RWPE2 (cell line): ENCODE results near the gene AKAP9.

Experiments
- ATAC-seq: fragments of 200-7000 bp; cut with Tn5 transposase; 3 replicates; pipeline ENCODE4 v1.9.1; 2021; ENCODE audit warnings: low read depth
- DNase-seq: peaks from one replicate; pipeline ENCODE4 v3.0.0-alpha.2; 2020; ENCODE audit warnings: low spot score
- H3K27ac ChIP-seq: fragments of 450-650 bp; 2 replicates; pipeline ENCODE4 v1.5.1; 2017; ENCODE audit warnings: mild to moderate bottlenecking; ENCODE audit not compliant: poor library complexity, severe bottlenecking
- H3K27me3 ChIP-seq: fragments of 250-450 bp; sonication (Bioruptor Pico); 2 replicates; pipeline ENCODE4 v1.5.1; 2021; ENCODE audit warnings: mild to moderate bottlenecking, moderate library complexity; ENCODE audit not compliant: insufficient read depth, poor library complexity, severe bottlenecking
- H3K36me3 ChIP-seq: fragments of 250-450 bp; sonication (Bioruptor Pico); 2 replicates; pipeline ENCODE4 v1.5.1; 2020; ENCODE audit warnings: low read depth, mild to moderate bottlenecking, moderate library complexity
- H3K4me1 ChIP-seq: fragments of 250-450 bp; sonication (Bioruptor Pico); 2 replicates; pipeline ENCODE4 v1.5.1; 2021; ENCODE audit warnings: mild to moderate bottlenecking, moderate library complexity; ENCODE audit not compliant: insufficient read depth, poor library complexity, severe bottlenecking
- H3K4me3 ChIP-seq: fragments of 250-450 bp; sonication (Bioruptor Pico); 2 replicates; pipeline ENCODE4 v1.5.1; 2021; ENCODE audit warnings: mild to moderate bottlenecking, moderate library complexity; ENCODE audit not compliant: severe bottlenecking
- H3K9me3 ChIP-seq: fragments of 250-450 bp; sonication (Bioruptor Pico); 2 replicates; pipeline ENCODE4 v1.5.1; 2021; ENCODE audit warnings: mild to moderate bottlenecking, moderate library complexity; ENCODE audit not compliant: severe bottlenecking
- TF ChIP-seq, protein P1 (sequence below): fragments of 450-650 bp; IDR thresholded peaks from one replicate; pipeline ENCODE4 v1.5.1; 2017; ENCODE audit warnings: mild to moderate bottlenecking, moderate library complexity; ENCODE audit not compliant: poor library complexity, severe bottlenecking

AKAP9 gene

DNA sequence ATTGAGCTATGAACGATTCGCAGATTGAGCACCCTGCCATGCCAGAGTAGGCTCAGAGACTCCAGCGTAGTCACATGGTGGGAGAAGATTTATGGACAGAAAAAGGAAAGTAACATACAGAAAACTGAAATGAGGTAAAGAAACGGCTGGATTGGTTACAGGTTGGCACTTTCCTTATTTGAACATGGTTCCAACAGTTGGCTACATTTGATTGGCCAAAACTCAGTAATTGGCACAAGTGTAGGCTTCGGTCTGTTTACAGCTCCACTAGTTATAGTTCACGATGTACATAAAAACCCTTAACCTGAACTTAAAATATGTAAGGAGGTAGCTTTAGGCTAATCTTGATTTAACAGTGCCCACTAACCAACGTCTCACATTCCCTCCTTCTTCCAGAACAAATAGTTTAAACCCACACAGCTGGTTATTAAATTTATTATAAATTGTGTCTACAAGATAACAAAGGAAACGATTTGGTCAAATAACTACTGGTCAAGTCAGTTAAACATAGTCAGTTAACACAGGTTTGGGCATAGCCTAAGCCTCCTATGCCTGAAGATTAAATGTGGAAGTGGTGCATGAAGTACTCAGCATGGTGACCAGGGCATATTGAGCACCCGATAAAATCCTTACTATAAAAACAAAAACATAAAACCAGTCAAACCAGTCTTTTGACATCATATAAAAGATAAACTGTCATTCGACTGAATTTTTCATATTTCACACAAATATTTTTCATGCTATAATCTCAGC, 42.2 kb upstream of the AKAP9 start:
- Histone ChIP-seq H3K4me1 (peaks cover under 1% of the 10 kb centered on the region), H3K27me3 (no peaks in the 10 kb centered on the region), H3K4me3 (no peak overlapping the region), H3K9me3 (no peaks in the 10 kb centered on the region), H3K27ac (no peak overlapping the region), H3K36me3 (no peaks in the 10 kb centered on the region)
- TF ChIP-seq, protein P1, sequence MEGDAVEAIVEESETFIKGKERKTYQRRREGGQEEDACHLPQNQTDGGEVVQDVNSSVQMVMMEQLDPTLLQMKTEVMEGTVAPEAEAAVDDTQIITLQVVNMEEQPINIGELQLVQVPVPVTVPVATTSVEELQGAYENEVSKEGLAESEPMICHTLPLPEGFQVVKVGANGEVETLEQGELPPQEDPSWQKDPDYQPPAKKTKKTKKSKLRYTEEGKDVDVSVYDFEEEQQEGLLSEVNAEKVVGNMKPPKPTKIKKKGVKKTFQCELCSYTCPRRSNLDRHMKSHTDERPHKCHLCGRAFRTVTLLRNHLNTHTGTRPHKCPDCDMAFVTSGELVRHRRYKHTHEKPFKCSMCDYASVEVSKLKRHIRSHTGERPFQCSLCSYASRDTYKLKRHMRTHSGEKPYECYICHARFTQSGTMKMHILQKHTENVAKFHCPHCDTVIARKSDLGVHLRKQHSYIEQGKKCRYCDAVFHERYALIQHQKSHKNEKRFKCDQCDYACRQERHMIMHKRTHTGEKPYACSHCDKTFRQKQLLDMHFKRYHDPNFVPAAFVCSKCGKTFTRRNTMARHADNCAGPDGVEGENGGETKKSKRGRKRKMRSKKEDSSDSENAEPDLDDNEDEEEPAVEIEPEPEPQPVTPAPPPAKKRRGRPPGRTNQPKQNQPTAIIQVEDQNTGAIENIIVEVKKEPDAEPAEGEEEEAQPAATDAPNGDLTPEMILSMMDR, result no peak
- ATAC-seq (peak; percentile 33; the same call in 2 of the 3 replicates), DNase-seq (no peak)

DNA sequence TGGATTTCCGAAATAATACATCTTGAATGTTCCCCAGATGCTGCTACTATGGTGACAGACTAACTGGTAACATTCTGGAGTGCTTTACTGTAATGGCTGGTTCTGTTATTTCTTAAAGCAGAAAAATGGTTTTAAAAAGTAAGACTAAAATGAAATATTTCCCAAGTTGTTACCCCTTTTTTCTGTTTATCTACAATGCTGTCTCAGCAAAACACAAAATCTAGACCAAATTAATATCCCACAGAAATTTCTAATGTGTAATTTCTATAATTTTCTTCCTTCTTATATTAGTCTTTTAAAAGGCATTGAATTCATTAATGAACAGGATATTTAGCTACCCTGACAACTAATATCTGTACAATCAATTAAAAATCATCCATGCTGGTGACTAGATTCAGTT, 41.1 kb upstream of the AKAP9 start:
- TF ChIP-seq, protein P1, result no peak

DNA sequence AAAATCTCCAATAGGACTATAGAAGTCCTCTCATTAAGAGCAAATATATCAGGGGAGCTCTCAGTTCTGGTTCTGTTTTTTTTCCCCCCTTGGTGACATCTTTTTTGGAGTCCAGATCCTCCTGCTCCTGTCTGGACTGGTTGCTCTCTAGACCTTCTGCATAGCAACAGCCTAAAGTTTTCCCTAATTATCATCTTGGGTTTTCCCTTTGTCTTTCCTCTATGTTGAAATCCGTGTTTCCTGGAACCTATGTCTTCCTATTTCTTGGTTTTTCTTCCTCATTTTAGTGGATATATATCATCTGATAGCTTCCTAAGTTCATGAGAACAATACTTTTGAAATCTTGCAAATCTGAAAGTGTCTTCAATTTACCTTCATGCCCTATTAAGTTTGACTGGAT, 30.5 kb upstream of the AKAP9 start:
- DNase-seq (no peak), ATAC-seq (no peak)
- Histone ChIP-seq H3K4me1 (no peaks in the 10 kb centered on the region), H3K27me3 (no peaks in the 10 kb centered on the region), H3K36me3 (no peaks in the 10 kb centered on the region), H3K9me3 (no peaks in the 10 kb centered on the region), H3K4me3 (no peak overlapping the region), H3K27ac (no peak overlapping the region)
- TF ChIP-seq, protein P1, result no peak

More for the DNA sequence above, 41.1 kb upstream of the AKAP9 start:
- ATAC-seq (no peak), DNase-seq (no peak)
- Histone ChIP-seq H3K36me3 (no peaks in the 10 kb centered on the region), H3K27ac (no peak overlapping the region), H3K4me1 (no peaks in the 10 kb centered on the region), H3K4me3 (no peak overlapping the region), H3K27me3 (no peaks in the 10 kb centered on the region), H3K9me3 (no peaks in the 10 kb centered on the region)

DNA sequence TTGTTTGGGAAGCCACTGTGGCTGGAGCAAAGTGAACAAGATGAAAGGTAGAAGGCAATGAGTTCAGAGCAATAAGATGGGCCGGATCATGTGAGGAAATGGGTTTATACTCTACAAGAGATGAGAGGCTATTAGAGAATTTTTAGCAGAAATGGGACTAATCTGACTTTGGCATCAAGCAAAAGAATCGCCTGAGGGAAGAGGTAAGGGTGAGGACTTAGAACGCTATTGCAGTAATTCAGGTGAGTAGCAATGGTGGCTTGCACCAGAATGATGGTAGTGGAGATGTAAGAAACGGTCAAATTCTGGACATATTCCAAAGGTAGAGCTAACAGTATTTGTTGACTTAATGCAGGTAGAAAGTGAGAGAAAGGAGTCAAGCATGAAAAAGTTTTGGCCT, 29.5 kb upstream of the AKAP9 start:
- H3K27me3 ChIP-seq, result no peaks in the 10 kb centered on the region
- no peaks in the 10 kb centered on the region for H3K9me3 ChIP-seq
- no peaks in the 10 kb centered on the region for H3K36me3 ChIP-seq
- no peak overlapping the region for H3K27ac ChIP-seq
- no peak for ATAC-seq
- H3K4me1 ChIP-seq, result no peaks in the 10 kb centered on the region
- no peak overlapping the region for H3K4me3 ChIP-seq
- no peak for DNase-seq
- TF ChIP-seq, protein P1, result no peak

DNA sequence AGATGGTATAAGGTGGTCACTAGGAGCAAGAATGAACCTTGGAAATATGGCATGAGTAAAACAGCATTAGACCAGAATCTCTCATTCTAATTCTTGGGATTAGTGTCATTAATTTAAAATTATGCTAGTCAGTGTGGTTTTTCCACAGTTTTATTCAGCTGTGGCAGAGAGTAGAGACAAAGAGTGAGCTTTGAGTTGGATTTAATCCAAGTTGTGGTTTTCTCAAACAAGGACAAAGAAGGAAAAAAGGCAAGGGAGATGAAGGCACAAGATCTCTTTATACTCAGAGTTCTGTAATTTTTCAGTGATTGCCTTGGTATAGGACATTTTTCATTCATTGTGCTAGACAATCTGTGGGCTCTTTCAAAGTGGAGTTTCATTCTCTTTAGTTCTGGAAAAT, 28.2 kb upstream of the AKAP9 start:
- no peaks in the 10 kb centered on the region for H3K36me3 ChIP-seq
- H3K9me3 ChIP-seq, result no peaks in the 10 kb centered on the region
- no peaks in the 10 kb centered on the region for H3K27me3 ChIP-seq
- TF ChIP-seq, protein P1, result no peak
- no peak overlapping the region for H3K4me3 ChIP-seq
- no peak overlapping the region for H3K27ac ChIP-seq
- DNase-seq, result no peak
- no peak for ATAC-seq
- H3K4me1 ChIP-seq, result no peaks in the 10 kb centered on the region
